ENCODE results near the gene RPTOR.

Gene RPTOR

GRCh38 chr17:80964544-80964856 lies 419.9 kb downstream of the RPTOR start:
- DNase-seq (ENCODE audit: low read depth) = no peak

GRCh38 chr17:80964859-80965580 lies 420.4 kb downstream of the RPTOR start:
- no peak for DNase-seq (ENCODE audit: low read depth)

DNA sequence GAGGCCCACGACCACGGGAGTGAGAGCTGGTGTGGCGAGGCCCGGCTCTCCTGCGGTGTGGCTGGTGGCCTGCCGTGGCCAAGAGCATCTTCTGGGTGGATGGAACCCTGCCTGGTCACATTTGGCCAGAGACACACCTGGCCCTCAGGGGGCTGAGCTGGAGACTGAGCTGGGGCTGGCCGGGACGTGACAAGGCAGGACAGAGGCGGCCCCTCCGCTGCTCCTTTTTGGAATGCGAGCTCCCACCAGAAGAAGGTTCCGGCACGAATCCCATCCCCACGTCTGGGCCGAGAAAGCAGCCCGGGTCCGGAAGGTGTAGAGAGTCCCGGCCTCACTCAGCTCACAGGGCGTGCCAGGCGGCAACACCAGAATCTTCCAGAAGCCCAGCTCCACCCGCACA lies 421.0 kb downstream of the RPTOR start:
- no peak for DNase-seq (ENCODE audit: low read depth)

DNA sequence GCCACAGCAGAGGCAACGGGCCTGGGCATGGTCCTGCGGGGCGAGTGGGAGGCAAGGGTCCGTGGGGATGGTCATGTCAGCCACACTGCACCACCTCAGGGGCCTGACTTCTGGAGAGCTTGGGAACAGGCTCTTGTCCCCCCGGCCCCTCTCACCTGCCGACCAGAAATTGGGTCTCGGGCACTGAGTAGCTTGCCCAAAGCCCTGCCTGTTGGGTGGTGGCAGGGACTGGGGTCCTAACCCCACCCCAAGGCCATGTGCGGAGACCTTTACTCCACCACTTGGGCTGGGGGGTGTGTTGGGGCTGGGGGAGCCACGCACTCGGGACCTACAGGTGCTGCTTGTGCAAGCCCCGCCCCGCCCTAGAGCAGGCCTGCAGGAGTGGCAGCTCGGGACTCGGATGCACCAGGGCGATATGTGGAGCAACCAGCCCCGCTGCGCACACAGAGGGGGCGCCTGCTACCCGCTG lies 422.8 kb downstream of the RPTOR start:
- DNase-seq (ENCODE audit: low read depth) = no peak

- DNase-seq (ENCODE audit: low read depth) = no peak
These were observed 424.0 kb downstream of the RPTOR start for GRCh38 chr17:80968602-80969029.

- DNase-seq (ENCODE audit: low read depth) = no peak
These were observed 424.5 kb downstream of the RPTOR start for GRCh38 chr17:80969030-80969673.

DNA sequence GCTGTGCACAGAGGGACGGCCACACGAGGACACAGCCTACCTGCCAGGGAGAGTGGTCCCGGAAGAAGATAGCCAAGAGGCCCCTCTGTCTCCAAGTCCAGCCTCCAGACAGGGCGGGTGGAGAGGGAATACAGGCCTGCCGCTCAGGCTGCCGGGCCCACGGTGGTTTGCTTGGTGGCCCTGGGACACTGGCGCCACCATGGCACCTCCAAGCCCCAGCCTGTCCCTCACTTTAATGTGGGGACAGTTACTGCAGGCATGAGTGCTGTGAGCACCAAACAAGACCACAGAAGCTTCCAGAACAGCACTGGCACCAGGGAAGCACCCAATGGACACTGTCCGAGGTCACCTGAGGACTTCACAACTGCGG lies 425.0 kb downstream of the RPTOR start:
- no peak for DNase-seq (ENCODE audit: low read depth)

DNA sequence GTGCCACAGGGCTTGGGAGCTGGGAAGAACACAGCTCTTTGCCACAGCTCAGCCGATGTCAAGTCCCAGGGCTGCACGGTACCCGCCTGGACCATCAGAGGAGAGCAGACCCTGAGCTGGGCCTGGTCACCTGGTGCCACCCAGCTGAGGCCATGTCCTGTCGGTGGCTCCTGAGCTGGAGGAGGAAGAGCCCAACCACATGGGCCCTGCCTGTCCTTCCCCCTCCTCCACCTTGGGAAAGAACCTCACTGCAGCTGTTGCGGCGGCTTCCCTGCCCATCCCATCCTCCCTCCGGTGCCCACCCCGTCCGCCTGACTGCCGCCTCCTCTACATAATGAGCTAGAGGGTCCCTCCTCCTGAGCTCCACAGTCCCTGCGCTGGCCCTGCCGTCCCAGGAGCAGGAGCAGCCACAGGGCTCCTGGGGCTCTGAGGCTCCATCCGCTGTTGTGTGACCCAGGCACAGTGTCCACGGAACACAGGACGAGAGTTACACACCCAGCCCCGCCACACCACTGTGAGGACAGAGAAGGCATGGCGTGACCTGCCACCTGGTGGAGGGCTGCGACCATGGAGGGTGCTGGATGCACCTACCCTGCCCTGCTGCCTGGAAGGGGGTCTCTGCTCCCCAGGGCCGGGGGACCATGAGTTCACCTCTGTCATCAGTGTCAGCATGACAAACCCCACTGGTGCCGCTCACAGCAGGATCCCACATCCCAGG lies 425.6 kb downstream of the RPTOR start:
- DNase-seq (ENCODE audit: low read depth) = no peak

- DNase-seq (ENCODE audit: low read depth) = no peak
These were observed 426.4 kb downstream of the RPTOR start for GRCh38 chr17:80970762-80971703.

DNA sequence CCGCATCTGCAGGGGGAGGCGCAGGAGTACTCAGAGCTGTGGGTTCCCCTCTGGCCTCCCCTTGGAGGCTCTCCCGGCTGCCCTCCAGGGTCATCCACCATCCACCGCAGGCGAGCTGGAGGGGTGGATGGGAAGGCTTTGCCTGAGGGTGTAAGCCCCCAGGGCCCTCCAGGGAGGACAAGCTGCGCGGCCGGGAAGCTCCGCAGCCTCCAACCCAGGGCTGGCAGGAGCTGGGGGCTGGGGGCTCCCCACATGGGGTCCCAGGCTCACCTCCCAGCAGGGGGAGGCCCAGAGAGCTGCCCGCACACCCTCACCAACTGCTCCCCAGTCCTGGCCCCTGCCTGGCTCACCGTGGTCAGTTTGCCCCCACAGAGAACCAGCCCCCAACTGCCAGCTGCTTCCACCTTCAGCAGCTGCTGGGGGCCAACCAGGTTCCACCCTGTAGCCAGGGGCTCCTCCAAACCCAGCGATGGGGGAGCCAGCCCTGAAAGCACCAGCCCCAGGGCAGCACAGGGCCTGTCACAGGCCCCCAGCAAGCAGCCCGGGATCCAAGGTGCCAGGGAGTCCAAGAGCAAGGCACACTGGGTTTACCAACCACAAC lies 427.2 kb downstream of the RPTOR start:
- DNase-seq (ENCODE audit: low read depth) = no peak

GRCh38 chr17:80976701-80977100 lies 432.1 kb downstream of the RPTOR start:
- DNase-seq (ENCODE audit: low read depth) = no peak

DNA sequence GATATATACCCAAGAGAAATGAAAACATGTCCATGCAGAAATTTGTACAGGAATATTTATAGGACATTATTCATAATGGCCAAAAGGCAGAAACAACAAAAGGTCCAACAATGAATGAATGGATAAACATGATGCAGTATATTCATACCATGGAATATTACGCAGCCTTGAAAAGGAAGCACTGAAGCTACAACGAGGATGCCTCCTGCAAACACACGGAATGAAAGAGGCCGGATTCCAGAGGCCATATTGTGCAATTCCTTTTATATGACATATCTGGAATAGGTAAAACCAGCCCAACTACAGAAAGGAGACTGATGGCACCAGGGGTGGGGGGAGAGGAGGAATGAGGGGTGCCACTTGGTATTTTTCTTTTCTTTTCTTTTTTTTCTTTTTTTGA lies 432.5 kb downstream of the RPTOR start:
- DNase-seq (ENCODE audit: low read depth) = no peak

GRCh38 chr17:80978499-80979497 lies 434.2 kb downstream of the RPTOR start:
- DNase-seq (ENCODE audit: low read depth) = no peak

- no peak for DNase-seq (ENCODE audit: low read depth)
These were observed 435.1 kb downstream of the RPTOR start for GRCh38 chr17:80979547-80980378.

DNA sequence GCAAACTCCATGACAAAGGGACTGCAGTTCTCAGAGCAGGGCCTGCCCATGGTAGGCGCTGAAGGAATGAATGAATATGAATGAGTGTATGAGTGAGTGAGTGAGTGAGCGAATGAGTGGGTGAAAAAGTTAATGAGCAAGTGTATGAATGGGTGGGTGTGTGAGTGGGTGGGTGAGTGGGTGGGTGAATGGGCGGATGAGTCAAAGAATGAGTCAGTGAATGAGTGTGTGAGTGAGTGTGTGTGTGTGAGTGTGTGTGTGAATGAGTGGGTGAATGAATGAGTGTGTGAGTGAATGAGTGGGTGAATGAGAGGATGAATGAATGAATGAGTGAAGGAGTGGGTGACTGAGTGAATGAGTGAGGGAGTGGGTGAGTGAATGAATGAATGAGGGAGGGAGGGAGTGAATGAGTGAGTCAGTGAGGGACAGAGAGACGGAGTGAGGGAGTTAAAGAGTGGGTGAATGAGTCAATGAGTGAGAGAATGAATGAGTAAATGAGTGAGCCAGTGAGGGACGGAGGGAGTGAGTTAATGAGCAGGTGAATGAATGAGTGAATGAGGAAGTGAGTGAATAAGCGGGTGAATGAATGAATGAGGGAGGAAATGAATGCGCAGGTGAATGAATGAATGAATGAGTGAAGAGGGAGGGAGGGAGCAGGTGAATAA lies 435.9 kb downstream of the RPTOR start:
- DNase-seq (ENCODE audit: low read depth) = peak; percentile 28

DNA sequence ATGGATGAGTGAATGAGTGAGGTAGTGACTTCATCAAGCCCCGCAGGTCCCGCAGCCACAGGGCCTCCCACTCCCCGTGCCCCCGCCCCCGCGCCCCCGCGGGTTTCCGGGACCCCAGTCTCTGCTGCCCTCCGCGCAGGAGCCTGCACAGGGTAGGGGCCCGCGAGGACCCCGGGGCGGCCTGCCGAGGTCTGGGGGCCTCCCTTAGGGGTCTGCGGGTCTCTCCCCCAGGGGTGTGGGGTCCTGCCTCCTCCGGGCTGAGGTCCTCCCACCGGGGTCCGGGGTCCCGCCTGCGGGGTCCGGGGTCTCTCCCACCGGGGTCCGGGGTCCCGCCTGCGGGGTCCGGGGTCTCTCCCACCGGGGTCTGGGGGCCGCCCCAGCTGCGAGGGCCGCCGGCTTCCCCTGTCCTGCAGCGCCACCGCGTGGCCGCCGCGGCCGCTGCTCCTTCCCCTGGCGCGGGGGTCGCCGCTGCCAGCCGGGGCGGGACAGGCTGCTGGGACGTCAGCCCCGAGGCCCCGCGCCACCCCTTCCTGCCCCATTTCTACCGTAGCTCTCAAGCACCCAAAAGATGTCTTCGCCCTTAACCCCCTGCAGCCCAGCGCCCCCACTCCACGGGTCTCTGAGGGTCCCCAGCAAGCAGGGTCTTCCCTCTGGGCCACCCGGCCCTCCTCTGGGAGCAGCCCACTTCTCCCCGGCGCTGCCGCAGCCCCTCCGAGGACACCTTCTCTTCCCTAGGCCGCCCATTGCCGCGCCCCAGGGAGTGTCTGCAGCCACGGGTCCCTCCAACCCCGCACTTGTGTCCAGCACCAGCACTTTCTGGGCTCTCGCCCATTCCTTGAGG lies 436.6 kb downstream of the RPTOR start:
- DNase-seq (ENCODE audit: low read depth) = no peak

DNA sequence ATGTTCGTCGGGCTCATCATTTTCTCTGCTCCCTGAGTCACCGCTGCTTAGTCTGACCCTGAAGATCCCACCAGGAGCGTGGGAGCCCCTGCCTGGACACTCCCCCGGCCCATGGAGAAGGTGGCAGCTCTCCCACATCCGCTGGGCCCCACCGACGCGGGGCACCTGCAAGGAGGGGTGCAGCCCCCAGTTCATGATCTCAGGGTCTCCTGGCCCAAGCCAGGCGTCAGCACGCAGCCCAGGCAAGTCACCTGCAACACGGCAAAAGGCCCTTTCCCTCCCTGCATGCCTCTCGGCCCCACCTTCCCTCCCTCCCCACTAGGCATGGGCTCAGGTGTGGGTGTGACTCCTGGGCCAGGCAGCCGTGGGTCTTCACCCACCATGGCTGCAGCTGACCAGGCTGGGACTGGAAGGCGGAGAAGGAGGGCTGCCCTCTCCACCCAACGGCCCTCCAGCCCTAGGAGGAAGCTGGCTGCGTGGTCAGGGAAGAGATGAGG lies 437.3 kb downstream of the RPTOR start:
- no peak for DNase-seq (ENCODE audit: low read depth)

- DNase-seq (ENCODE audit: low read depth) = no peak
These were observed 437.9 kb downstream of the RPTOR start for GRCh38 chr17:80982426-80982974.

Data from stimulated activated CD8-positive, alpha-beta memory T cell treated with anti-CD3 and anti-CD28 coated beads, Interleukin-12 subunit alpha, Interleukin-12 subunit beta, amount 100 ng/mL, for 4 hours (primary cell).